MV-4-11 (cell line): ENCODE results near the gene ZCCHC8.
A peak's percentile ranks its signal among the peaks of the same experiment; 100 is the strongest.
"Not testable (repeated sequence)": the region's sequence is repeated elsewhere in the genome, so short reads cannot be mapped to it uniquely, and the experiment has no call there.

ENCODE experiments used
- DNase-seq: peaks from one replicate; lab custom pipeline; 2025; lab: John Stamatoyannopoulos, UW

ZCCHC8 gene

GRCh38 chr12:122508163-122508562 lies 7.4 kb upstream of the ZCCHC8 start:
- no peak for DNase-seq

DNA sequence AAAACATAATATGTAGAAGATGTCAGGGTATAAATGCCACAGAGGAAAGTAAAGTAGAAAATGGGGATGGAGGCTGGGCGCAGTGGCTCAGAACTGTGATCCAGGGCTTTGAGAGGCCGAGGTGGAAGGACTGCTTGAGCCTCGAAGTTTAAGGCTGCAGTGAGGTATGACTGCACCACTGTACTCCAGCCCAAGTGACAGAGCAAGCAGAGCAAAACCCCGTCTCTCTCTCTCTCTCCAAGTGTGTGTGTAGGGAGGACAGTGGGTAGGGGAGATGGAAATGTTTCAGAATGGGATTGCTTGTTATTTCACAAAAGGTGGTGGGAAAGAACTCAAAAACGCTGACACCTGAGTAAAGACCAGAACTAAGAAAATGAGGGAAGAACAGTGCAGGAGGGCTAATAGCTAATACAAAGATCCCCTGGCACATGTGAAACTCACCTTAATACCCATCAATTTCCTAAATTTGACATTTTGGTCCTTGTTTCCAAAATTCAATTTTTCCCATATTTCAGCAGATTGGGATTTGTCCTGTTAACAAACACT lies 5.7 kb upstream of the ZCCHC8 start:
- DNase-seq, result no peak

- DNase-seq, result peak; percentile 71
Measured at GRCh38 chr12:122505419-122506051, 4.8 kb upstream of the ZCCHC8 start.

GRCh38 chr12:122503783-122504590 lies 3.3 kb upstream of the ZCCHC8 start:
- DNase-seq, result no peak

DNA sequence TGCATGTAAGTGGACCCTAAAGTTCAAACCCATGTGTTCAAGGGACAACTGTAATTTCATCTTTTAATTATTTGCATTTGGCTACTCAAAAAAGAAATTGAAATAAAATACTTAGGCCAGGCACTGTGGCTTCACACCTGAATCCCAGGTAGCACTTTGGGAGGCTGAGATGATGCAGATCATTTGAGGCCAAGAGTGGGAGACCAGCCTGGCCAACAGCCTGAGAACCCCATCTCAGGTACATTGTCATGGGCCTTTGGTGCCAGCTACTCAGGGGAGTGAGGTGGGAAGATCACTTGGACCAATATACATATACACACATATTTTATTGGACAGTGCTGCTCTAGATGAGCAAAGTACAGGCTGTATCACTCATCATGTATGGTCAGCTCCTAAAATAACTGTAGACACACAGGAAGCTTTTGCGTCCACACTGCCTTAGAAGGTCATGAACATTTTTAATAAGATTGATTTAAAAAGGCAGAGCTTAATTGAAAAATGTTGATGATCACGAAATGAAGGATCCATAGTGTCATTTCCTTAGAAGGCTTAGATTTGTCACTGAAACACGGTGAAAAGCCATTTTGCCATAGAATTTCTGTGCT lies 2.5 kb upstream of the ZCCHC8 start:
- no peak for DNase-seq

GRCh38 chr12:122501489-122501989 lies 807 bp upstream of the ZCCHC8 start:
- peak; percentile 60 for DNase-seq

DNA sequence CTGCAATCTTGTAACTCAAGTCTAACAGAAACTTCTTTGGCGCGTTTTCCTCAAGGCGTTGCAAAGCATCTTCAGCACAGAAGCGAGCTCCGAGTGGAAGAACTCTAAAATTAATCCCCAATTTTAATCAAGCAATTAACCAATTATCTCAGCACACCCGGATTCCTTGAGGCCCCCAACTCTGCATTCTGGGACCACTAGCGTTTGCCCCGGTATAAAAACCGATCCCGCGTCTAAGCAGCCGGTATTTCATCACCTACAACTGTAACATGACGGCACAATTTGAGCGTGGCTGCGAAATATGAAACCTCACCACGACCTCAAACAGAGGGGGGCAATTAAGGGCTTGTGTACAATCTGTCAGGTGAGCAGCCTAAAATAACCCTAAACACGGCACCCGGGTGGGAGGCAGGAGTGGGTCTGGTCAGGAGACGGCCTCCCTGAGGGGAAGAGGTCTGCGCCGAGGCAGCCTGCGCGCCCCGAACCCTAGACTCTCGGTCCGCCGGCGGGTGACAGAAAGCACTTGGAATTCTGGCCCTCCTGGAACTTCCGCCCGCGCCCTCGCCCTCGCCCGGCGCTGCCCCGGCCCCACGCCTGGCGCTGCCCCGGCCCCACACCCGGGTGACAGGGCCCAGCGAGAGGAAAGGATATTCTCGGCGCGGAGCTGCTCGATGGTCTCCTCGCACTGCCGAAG lies 594 bp downstream of the ZCCHC8 start:
- DNase-seq, result peak; percentile 54

DNA sequence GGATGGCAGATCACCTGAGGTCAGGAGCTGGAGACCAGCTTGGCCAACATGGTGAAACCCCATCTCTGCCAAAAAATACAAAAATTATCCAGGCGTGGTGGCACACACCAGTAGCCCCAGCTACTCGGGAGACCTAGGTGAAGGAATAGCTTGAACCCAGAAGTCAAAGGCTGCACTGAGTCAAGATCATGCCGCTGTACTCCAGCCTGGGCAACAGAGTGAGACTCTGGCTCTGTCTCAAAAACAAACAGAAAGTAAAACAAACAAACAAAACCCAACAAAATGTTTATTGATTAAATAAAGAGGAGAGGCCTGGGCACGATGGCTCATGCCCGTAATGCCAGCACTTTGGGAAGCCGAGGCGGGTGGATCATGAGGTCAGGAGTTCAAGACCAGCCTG lies 5.5 kb downstream of the ZCCHC8 start:
- no peak for DNase-seq

DNA sequence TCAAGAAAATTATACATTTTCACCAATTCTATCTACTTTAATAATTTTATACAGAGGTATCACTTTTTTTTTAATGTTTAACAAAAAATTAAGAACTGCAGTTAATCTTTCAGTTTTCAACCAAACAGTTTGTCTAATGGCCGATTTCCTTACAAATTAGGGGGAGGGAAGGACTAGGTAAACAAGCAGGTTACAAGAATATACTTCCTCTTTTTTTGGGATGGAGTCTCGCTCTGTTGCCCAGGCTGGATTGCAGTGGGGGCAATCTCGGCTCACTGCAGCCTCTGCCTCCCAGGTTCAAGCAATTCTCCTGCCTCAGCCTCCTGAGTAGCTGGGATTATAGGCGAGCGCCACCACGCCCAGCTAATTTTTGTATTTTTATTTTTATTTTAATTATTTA lies 7.5 kb downstream of the ZCCHC8 start:
- not testable (repeated sequence) for DNase-seq

GRCh38 chr12:122491991-122492390 lies 8.7 kb downstream of the ZCCHC8 start:
- DNase-seq, result no peak

- DNase-seq, result no peak
Measured at GRCh38 chr12:122489038-122489437, 11.7 kb downstream of the ZCCHC8 start.

DNA sequence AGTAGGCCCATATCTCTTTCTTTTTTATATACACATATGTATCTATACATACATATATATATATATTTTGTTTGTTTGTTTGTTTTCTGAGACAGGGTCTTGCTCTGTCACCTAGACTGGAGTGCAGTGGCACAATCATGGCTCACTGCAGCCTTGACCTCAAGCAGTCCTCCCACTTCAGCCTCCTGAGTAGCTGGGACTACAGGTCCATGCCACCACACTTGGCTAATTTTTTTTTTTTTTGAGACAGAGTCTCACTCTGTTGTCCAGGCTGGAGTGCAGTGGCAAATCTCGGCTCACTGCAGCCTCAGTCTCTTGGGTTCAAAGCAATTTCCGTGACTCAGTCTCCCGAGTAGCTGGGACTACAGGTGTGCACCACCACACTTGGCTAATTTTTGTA lies 12.9 kb downstream of the ZCCHC8 start:
- DNase-seq, result not testable (repeated sequence)

DNA sequence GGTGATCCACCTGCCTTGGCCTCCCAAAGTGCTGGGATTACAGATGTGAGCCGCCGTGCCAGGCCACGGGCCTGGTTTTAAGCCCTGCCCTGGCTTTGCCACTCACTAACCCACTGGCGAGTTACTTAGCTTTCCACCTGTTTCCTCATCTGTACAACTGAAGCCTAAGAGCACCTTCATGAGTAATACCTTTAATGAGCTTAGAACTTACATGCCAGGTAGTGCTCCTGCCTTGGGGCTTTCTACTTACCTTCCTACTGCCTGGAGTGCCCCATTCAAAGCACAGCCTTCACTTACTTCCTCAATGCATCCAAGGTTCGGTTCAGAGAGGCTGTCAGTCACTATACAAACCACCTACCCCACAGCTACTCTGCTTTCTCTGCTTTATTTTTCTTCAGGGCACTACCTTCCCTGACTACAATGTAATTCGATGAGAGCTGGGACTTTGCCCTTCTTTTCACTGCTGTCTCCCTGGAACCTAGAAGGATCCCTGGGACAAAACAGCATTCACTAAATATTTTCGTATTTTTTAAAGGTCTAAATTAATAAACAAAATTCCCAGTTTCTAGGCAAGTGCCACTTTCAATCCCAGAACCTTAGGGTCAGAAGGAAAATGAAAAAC lies 13.8 kb downstream of the ZCCHC8 start:
- DNase-seq, result no peak

GRCh38 chr12:122486360-122486759 lies 14.4 kb downstream of the ZCCHC8 start:
- not testable (repeated sequence) for DNase-seq

DNA sequence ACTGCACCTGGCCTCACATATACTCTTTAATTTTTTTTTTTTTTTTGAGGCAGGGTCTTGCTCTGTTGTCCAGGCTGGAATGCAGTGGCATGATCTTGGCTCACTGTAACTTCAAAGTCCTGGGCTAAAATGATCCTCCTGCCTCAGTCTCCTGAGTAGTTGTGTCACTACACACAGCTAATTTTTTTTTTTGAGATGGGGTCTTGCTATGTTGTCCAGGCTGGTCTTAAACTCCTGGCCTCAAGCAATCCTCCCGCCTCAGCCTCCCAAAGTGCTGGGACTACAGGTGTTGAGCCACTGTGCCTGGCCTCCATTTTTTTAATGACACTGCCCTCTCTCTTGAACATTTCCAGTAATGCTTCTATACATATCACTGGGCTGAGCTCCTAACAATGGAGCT lies 16.3 kb downstream of the ZCCHC8 start:
- not testable (repeated sequence) for DNase-seq

DNA sequence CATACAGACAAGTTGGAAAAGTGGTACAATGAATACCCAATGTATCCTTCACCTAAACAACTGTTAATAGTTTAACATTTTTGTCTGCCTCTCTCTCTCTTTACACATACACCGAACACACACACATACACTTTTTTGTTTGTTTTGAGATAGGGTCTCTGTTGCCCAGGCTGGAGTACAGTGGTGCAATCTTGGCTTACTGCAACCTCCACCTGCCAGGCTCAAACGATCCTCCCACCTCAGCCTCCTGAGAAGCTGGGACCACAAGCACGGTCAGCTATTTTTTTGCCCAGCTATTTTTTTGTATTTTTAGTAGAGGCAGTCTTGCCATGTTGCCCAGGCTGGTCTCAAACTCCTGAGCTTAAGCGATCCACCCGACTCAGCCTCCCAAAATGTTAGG lies 16.8 kb downstream of the ZCCHC8 start:
- DNase-seq, result no peak

- no peak for DNase-seq
Measured at GRCh38 chr12:122481861-122482260, 18.9 kb downstream of the ZCCHC8 start.

GRCh38 chr12:122480753-122481152 lies 20.0 kb downstream of the ZCCHC8 start:
- DNase-seq, result no peak

DNA sequence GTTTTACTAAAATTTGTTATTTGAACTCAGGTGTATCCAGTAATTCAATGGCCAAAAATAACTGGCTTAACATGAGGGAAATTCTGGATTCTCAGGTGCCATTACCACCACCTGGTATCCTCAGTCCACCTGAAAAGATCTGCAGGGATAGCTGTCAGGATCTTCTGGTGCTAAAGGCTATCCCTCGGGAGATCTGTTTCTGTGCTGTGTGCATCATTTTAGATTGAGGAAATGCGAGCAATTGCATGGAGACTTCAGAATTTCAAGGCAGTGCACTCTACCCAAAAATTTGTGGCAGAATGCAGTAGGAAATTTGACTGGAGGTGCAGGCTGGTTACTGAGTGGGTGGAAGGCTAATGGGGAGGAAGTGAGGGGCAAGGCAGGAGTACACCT lies 26.4 kb downstream of the ZCCHC8 start:
- DNase-seq, result no peak

DNA sequence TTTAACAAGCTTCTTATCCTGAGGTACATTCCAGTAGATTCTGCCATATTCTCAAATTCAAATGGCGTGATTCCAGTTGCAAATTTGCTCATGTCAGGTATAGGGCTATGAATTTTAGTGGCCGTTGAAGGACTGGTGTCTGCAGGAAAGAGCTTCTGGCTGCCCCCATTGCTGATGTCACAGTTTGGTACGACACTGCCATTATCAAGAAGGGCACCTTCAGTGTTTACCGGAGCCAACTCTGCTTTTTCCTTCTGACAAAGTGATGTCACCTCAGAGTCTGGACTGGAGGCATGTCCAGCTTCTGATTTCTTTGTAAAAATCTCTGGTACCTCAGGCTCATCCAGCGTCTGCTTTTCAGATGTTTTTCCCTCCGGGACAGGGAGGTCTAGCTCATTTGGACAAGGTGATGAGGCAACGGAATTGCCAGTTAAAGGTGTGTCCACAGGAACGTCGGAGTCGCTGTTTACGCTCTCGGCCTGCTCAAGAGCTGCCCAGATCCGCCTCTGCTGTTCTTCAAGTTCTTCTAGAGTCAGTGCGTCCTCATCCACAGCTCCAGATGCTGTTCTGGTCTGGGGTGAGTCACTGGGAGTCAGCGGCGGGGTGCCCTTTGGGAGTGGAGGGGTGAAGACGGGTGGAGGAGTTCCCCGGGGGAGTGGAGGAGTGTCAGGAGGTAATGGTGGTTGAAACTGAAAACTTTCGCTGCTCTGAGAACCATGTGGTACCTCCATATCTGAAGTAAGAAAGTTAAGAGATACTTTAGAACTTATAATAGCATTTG lies 27.0 kb downstream of the ZCCHC8 start:
- peak; percentile 17 for DNase-seq
